Astrocyte (in vitro differentiated cells and primary cell): ENCODE results near the gene NXPE3. TPM values are rescaled to one million over a fixed set of nuclear protein-coding genes. Genes with fewer than 3 reads are reported as not detected.

Experiments used
- DNase-seq: peaks from one replicate; pipeline ENCODE4 v3.0.0-alpha.2; 2010; ENCODE audit warnings: low read depth
- FAIRE-seq: peaks from 2 replicates; lab custom pipeline; 2011; peaks lifted over from hg19 to GRCh38; lab: Jason Lieb, UNC
- H2AFZ ChIP-seq: 2 replicates; pipeline ENCODE4 v1.6.0; 2012; ENCODE audit warnings: low read depth, low read length, inconsistent platforms
- H3K27ac ChIP-seq: 2 replicates; pipeline ENCODE4 v1.5.1; 2011; ENCODE audit warnings: low read depth, low read length, inconsistent platforms
- H3K27me3 ChIP-seq: 2 replicates; pipeline ENCODE4 v1.6.0; 2011; ENCODE audit warnings: low read length, inconsistent platforms; ENCODE audit not compliant: insufficient read depth
- H3K36me3 ChIP-seq: 2 replicates; pipeline ENCODE4 v1.5.1; 2011; ENCODE audit warnings: low read length, inconsistent platforms; ENCODE audit not compliant: insufficient read depth
- H3K4me1 ChIP-seq: 2 replicates; pipeline ENCODE4 v1.5.1; 2011; ENCODE audit warnings: low read length, inconsistent platforms; ENCODE audit not compliant: insufficient read depth
- H3K4me2 ChIP-seq: 2 replicates; pipeline ENCODE4 v1.6.0; 2012; ENCODE audit warnings: low read length, inconsistent platforms
- H3K4me3 ChIP-seq: 2 replicates; pipeline ENCODE4 v1.5.1; 2011; ENCODE audit warnings: low read depth, mild to moderate bottlenecking, low read length, inconsistent platforms; ENCODE audit not compliant: insufficient read depth
- H3K79me2 ChIP-seq: 2 replicates; pipeline ENCODE4 v1.6.0; 2012; ENCODE audit warnings: mild to moderate bottlenecking, low read length, inconsistent platforms; ENCODE audit not compliant: insufficient read depth
- H3K9ac ChIP-seq: 2 replicates; pipeline ENCODE4 v1.6.0; 2012; ENCODE audit warnings: mild to moderate bottlenecking, low read length, inconsistent platforms
- H3K9me3 ChIP-seq: 2 replicates; pipeline ENCODE4 v1.5.1; 2012; ENCODE audit warnings: low read depth, mild to moderate bottlenecking, low read length, inconsistent platforms; ENCODE audit not compliant: insufficient read depth
- H4K20me1 ChIP-seq: 2 replicates; pipeline ENCODE4 v1.6.0; 2012; ENCODE audit warnings: low read length, inconsistent platforms; ENCODE audit not compliant: insufficient read depth
- H3K27ac Mint-ChIP-seq: one replicate; pipeline ENCODE4 v1.8.0; 2021; ENCODE audit warnings: mild to moderate bottlenecking, mixed read lengths; ENCODE audit not compliant: unreplicated experiment
- H3K27me3 Mint-ChIP-seq: one replicate; pipeline ENCODE4 v1.8.0; 2021; ENCODE audit warnings: low read depth, mixed read lengths; ENCODE audit not compliant: unreplicated experiment
- H3K36me3 Mint-ChIP-seq: one replicate; pipeline ENCODE4 v1.8.0; 2021; ENCODE audit warnings: low read depth, mixed read lengths; ENCODE audit not compliant: unreplicated experiment
- H3K4me1 Mint-ChIP-seq: one replicate; pipeline ENCODE4 v1.8.0; 2021; ENCODE audit warnings: low read depth, mixed read lengths; ENCODE audit not compliant: unreplicated experiment
- H3K4me3 Mint-ChIP-seq: one replicate; pipeline ENCODE4 v1.8.0; 2021; ENCODE audit warnings: mild to moderate bottlenecking, moderate library complexity, mixed read lengths; ENCODE audit not compliant: unreplicated experiment
- H3K9me3 Mint-ChIP-seq: one replicate; pipeline ENCODE4 v1.8.0; 2021; ENCODE audit warnings: mild to moderate bottlenecking, mixed read lengths; ENCODE audit not compliant: unreplicated experiment
- EZH2 ChIP-seq: IDR thresholded peaks from 2 replicates; pipeline ENCODE4 v1.6.1; 2012; ENCODE audit warnings: mild to moderate bottlenecking, low read length, inconsistent platforms; ENCODE audit not compliant: insufficient read depth
- total RNA-seq: library from RNA; stranded (reverse); gene quantifications from 2 replicates; pipeline ENCODE4 v1.2.1, GENCODE V29; 2021
- TF ChIP-seq, protein P1 (sequence below): IDR thresholded peaks from 2 replicates; pipeline ENCODE4 v1.5.1; 2011; ENCODE audit warnings: low read depth, mild to moderate bottlenecking, inconsistent platforms, low read length, moderate library complexity; ENCODE audit not compliant: insufficient read depth

Gene NXPE3
- total RNA-seq, 1 donor from 2014 or later: 46.4 TPM

DNA sequence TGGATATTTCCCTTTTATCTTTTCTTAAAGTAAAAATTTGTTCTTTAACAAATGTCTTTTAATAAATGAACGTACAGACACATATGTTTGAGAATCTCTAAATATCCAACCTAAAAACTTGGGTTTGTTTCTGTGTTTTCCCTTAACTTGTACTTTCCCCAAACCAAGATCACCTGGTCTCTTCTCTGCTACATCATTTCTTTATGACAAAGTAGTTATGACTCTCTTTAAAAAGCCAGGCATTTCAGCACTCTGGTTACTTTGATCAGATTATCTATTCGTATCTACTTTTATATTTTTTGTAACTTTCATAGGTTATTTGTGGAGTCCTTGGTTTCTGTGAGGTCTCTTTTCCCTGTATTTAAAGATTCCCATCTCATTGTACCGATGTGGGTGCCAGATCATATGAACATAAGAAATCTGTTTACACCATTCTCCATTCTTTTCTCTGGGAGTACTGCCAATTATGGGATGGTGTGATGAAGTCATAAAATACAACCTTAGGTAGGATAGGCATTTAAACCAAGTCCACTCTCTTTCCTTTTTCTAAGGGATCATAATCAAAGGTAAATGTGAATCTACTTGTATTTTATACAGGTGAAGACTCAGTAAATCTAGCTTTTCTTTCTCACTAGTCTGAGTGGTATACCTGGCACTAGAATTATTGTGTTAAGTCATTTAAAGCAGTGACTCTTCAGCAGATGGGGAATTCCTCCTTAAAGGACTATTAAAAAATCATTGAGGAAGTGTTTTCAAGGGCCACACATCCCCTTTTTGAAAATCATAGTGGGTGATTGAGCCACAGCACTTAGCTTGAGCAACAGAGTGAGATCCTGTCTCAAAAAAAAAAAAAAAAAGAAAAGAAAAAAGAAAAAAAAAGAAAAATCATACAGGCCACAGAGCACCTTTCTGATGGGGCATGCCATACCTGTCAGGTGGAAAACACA is 57.9 kb downstream of the NXPE3 start:
- H3K79me2 ChIP-seq: no peaks in the 10 kb centered on the region
- H3K4me3 ChIP-seq: no peak overlapping the region
- H3K27me3 ChIP-seq: no peaks in the 10 kb centered on the region
- TF ChIP-seq, protein P1, sequence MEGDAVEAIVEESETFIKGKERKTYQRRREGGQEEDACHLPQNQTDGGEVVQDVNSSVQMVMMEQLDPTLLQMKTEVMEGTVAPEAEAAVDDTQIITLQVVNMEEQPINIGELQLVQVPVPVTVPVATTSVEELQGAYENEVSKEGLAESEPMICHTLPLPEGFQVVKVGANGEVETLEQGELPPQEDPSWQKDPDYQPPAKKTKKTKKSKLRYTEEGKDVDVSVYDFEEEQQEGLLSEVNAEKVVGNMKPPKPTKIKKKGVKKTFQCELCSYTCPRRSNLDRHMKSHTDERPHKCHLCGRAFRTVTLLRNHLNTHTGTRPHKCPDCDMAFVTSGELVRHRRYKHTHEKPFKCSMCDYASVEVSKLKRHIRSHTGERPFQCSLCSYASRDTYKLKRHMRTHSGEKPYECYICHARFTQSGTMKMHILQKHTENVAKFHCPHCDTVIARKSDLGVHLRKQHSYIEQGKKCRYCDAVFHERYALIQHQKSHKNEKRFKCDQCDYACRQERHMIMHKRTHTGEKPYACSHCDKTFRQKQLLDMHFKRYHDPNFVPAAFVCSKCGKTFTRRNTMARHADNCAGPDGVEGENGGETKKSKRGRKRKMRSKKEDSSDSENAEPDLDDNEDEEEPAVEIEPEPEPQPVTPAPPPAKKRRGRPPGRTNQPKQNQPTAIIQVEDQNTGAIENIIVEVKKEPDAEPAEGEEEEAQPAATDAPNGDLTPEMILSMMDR: no peak
- TF ChIP-seq EZH2: no peak
- peaks cover 16% of the 10 kb centered on the region for H3K36me3 Mint-ChIP-seq
- no peak overlapping the region for H3K9ac ChIP-seq
- no peak overlapping the region for H3K4me3 Mint-ChIP-seq
- FAIRE-seq (no peak), DNase-seq (peak; percentile 76)
- peaks cover 1% of the 10 kb centered on the region for H3K9me3 Mint-ChIP-seq
- no peak overlapping the region for H2AFZ ChIP-seq
- H3K36me3 ChIP-seq: no peaks in the 10 kb centered on the region
- H4K20me1 ChIP-seq: no peaks in the 10 kb centered on the region
- H3K4me1 Mint-ChIP-seq: peaks cover 7% of the 10 kb centered on the region
- no peaks in the 10 kb centered on the region for H3K9me3 ChIP-seq
- no peak overlapping the region for H3K4me2 ChIP-seq
- no peaks in the 10 kb centered on the region for H3K27me3 Mint-ChIP-seq
- H3K27ac ChIP-seq: no peak overlapping the region
- H3K4me1 ChIP-seq: peaks cover under 1% of the 10 kb centered on the region
- H3K27ac Mint-ChIP-seq: no peak overlapping the region

DNA sequence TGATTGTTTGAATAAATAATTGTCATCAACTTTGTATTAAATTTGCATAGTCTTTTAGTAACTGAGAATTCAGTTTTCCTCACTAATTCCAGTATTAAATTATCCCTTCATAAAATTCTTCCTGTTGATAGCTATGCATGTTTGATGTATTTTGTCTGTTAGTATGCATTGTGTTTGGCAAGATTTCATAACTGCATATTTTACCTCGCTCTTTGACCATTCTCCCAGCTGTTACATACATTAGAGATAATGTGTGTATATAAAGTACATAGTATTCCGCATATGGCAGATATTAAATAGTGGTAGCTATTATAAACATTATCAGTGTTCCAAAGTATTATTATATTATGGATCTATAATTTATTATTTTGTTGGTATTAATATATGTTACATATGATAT is 59.7 kb downstream of the NXPE3 start:
- Mint-ChIP-seq H3K27me3 (no peaks in the 10 kb centered on the region), H3K4me3 (no peak overlapping the region), H3K9me3 (peaks cover 1% of the 10 kb centered on the region), H3K4me1 (peaks cover 20% of the 10 kb centered on the region), H3K27ac (no peak overlapping the region), H3K36me3 (peaks cover 9% of the 10 kb centered on the region)
- Histone ChIP-seq H3K9me3 (no peaks in the 10 kb centered on the region), H3K79me2 (no peaks in the 10 kb centered on the region), H2AFZ (no peak overlapping the region), H3K36me3 (no peaks in the 10 kb centered on the region), H3K27ac (no peak overlapping the region), H4K20me1 (no peaks in the 10 kb centered on the region), H3K9ac (no peak overlapping the region), H3K4me1 (peaks cover 8% of the 10 kb centered on the region), H3K4me2 (no peak overlapping the region), H3K4me3 (no peak overlapping the region), H3K27me3 (no peaks in the 10 kb centered on the region)
- FAIRE-seq: no peak
- DNase-seq: no peak
- no peak for TF ChIP-seq EZH2

DNA sequence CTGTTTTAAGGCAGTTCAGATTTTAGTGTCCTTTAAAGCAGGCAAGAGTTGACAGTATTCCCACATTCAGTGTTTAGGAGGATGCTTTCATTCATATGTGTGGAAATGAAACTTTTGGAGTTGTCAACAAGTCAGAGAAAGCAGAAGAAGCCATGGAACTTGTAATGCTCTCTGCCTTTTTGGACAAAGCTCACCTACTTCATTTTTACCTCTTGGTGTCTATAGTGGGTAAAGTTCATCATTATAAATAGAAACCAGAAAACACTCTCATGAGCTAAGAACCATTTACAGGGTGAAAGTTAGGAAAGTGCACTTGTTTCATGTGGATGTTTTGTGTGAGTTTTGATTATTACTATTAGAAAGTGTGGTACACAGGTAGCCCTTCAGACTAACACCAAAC is 61.1 kb downstream of the NXPE3 start:
- FAIRE-seq: no peak
- no peaks in the 10 kb centered on the region for H3K27me3 Mint-ChIP-seq
- H3K4me3 Mint-ChIP-seq: no peak overlapping the region

More for the DNA sequence above, 61.1 kb downstream of the NXPE3 start:
- H3K36me3 ChIP-seq: no peaks in the 10 kb centered on the region
- H2AFZ ChIP-seq: no peak overlapping the region
- Mint-ChIP-seq H3K9me3 (no peaks in the 10 kb centered on the region), H3K4me1 (peaks cover 20% of the 10 kb centered on the region), H3K36me3 (peaks cover 5% of the 10 kb centered on the region), H3K27ac (no peak overlapping the region)
- peaks cover 8% of the 10 kb centered on the region for H3K4me1 ChIP-seq
- H3K4me2 ChIP-seq: no peak overlapping the region
- no peaks in the 10 kb centered on the region for H4K20me1 ChIP-seq
- no peak overlapping the region for H3K9ac ChIP-seq
- H3K27ac ChIP-seq: no peak overlapping the region
- DNase-seq: no peak
- H3K9me3 ChIP-seq: no peaks in the 10 kb centered on the region
- no peak overlapping the region for H3K4me3 ChIP-seq
- TF ChIP-seq, protein P1: no peak
- no peak for TF ChIP-seq EZH2
- H3K79me2 ChIP-seq: no peaks in the 10 kb centered on the region
- H3K27me3 ChIP-seq: no peaks in the 10 kb centered on the region
